GM03348 (cell line): Measurements from ENCODE around the gene SPAG7.
"Not testable (repeated sequence)": the region's sequence is repeated elsewhere in the genome, so short reads cannot be mapped to it uniquely, and the experiment has no call there.

Source experiments
- DNase-seq: peaks from one replicate; pipeline ENCODE4 v3.0.0; 2012; ENCODE audit warnings: low spot score

The SPAG7 gene

GRCh38 chr17:4938069-4938491, 29.5 kb downstream of the SPAG7 start:
- no peak for DNase-seq

GRCh38 chr17:4937553-4937952, 30.1 kb downstream of the SPAG7 start:
- DNase-seq = no peak

GRCh38 chr17:4936436-4936835, 31.2 kb downstream of the SPAG7 start:
- no peak for DNase-seq

- DNase-seq = no peak
Measured at GRCh38 chr17:4935650-4936049, 32.0 kb downstream of the SPAG7 start.

- DNase-seq = peak; percentile 60
Measured at GRCh38 chr17:4934173-4934979, 33.2 kb downstream of the SPAG7 start.

GRCh38 chr17:4933646-4934045, 34.0 kb downstream of the SPAG7 start:
- no peak for DNase-seq

GRCh38 chr17:4932756-4933155, 34.9 kb downstream of the SPAG7 start:
- DNase-seq = no peak

- DNase-seq = no peak
Measured at GRCh38 chr17:4931963-4932362, 35.7 kb downstream of the SPAG7 start, which contains the start of gene GP1BA. Gene GP1BA (plus strand): TSS chr17:4932277. CDS start chr17:4932605, 328 bp downstream.

GRCh38 chr17:4928881-4929280, 38.7 kb downstream of the SPAG7 start:
- DNase-seq = no peak

GRCh38 chr17:4926577-4927335, 40.9 kb downstream of the SPAG7 start:
- not testable (repeated sequence) for DNase-seq

- DNase-seq = no peak
Measured at GRCh38 chr17:4921320-4921719, 46.3 kb downstream of the SPAG7 start.

GRCh38 chr17:4920351-4921048, 47.1 kb downstream of the SPAG7 start:
- no peak for DNase-seq

GRCh38 chr17:4919511-4920047, 48.0 kb downstream of the SPAG7 start:
- no peak for DNase-seq

GRCh38 chr17:4914551-4914950, 53.1 kb downstream of the SPAG7 start:
- not testable (repeated sequence) for DNase-seq

GRCh38 chr17:4913994-4914393, 53.6 kb downstream of the SPAG7 start:
- no peak for DNase-seq
